Naive B cell (primary cell): ENCODE results near the gene TMEM213. TPM values are rescaled to one million over a fixed set of nuclear protein-coding genes. Genes with fewer than 3 reads are reported as not detected.

Experiments
- polyA plus RNA-seq, 6 donors: library from polyadenylated mRNA; unstranded; fragments of 300-500 nt; fragmentation: Illumina TruSeq; gene quantifications; one replicate each; pipeline ENCODE4 v1.2.3, GENCODE V29; 2021; ENCODE audit warnings: low read depth in 6 of 6

The TMEM213 gene
- polyA plus RNA-seq, 6 donors from 2014 or later: not detected

Other genes with a start within 250 kb of the TMEM213 start
- not detected for gene SVOPL, start 96.6 kb upstream of the TMEM213 start, polyA plus RNA-seq
- not detected for gene ATP6V0A4, start 202 bp downstream of the TMEM213 start, polyA plus RNA-seq
- gene KIAA1549, start 183.4 kb downstream of the TMEM213 start, polyA plus RNA-seq: under 1 TPM in 1 of 6 donors, not detected in 5; 0.05 TPM
- under 1 TPM in 1 of 6 donors, not detected in 5; 0.18 TPM for gene ZC3HAV1L, start 238.0 kb downstream of the TMEM213 start, polyA plus RNA-seq